Spinal cord (tissue), 10 donors: ENCODE results near the gene ALDH3B2. TPM values are rescaled to one million over a fixed set of nuclear protein-coding genes. Genes with fewer than 3 reads are reported as not detected.
"Not testable (repeated sequence)": the region's sequence is repeated elsewhere in the genome, so short reads cannot be mapped to it uniquely, and the experiment has no call there.

Experiments used
- DNase-seq, 6 donors: peaks; one replicate each; pipeline versions ENCODE4 v3.0.0 to v3.0.0-alpha.2; 2013 to 2015; ENCODE audit warnings: low spot score in 6 of 6, low read depth in 4 of 6
- H3K27ac ChIP-seq: one replicate; pipeline ENCODE4 v1.5.1; 2013; ENCODE audit warnings: low read depth, low read length, control low read depth
- H3K27me3 ChIP-seq: one replicate; pipeline ENCODE4 v1.6.1; 2013; ENCODE audit warnings: low read length; ENCODE audit not compliant: control insufficient read depth, insufficient read depth
- H3K36me3 ChIP-seq: one replicate; pipeline ENCODE4 v1.6.1; 2013; ENCODE audit warnings: low read length; ENCODE audit not compliant: control insufficient read depth, insufficient read depth
- H3K4me1 ChIP-seq: one replicate; pipeline ENCODE4 v1.6.1; 2013; ENCODE audit warnings: low read length; ENCODE audit not compliant: control insufficient read depth, insufficient read depth
- H3K4me3 ChIP-seq: one replicate; pipeline ENCODE4 v1.5.1; 2013; ENCODE audit warnings: low read depth, low read length, control low read depth
- H3K9me3 ChIP-seq: one replicate; pipeline ENCODE4 v1.6.1; 2013; ENCODE audit warnings: low read length; ENCODE audit not compliant: control insufficient read depth, insufficient read depth
- WGBS: methylation state at CpG from one replicate; pipeline ENCODE4 v1.1.5; 2013; ENCODE audit warnings: missing lambda C conversion rate; ENCODE audit not compliant: insufficient coverage; 5-methylcytosine and 5-hydroxymethylcytosine counted together
- long read RNA-seq, 4 donors: transcript quantifications; one replicate each; lab custom pipeline, GENCODE V29; 2026
- polyA plus RNA-seq, 2 donors: library from polyadenylated mRNA; unstranded; fragments of 120-200 nt; gene quantifications; one replicate each; pipeline ENCODE4 v1.2.1, GENCODE V29; 2013; ENCODE audit not compliant: insufficient read length in 2 of 2
- total RNA-seq, 2 donors: library from RNA; depleted of rRNA in 1 of 2; stranded (reverse); fragments of 120-200 nt in 1 of 2; fragments of >200 nt in 1 of 2; gene quantifications; one replicate each; pipeline versions ENCODE4 v1.2.3 to v1.2.4, GENCODE V29; 2013 to 2014
- donor health status: healthy.

ALDH3B2 gene
- total RNA-seq = not detected
- polyA plus RNA-seq = not detected
- long read RNA-seq, donor 1 = 0 reads
- long read RNA-seq, donor 2 = 0 reads
- long read RNA-seq, donor 3 = 0 reads
- long read RNA-seq, donor 4 = 0 reads

GRCh38 chr11:67674442-67674871 is at the start of gene ALDH3B2:
Gene ALDH3B2, minus strand, starts transcription at chr11:67674623. Its CDS starts 7,688 bp downstream, at chr11:67666935.
- no peak within 1 kb of the TSS for H3K27ac ChIP-seq
- no peaks in the 10 kb centered on the region for H3K36me3 ChIP-seq
- WGBS = 75% methylated on average over 7 of the region's 8 CpGs
- H3K4me3 ChIP-seq = no peak within 1 kb of the TSS
- DNase-seq = no peak
- H3K27me3 ChIP-seq = no peaks in the 10 kb centered on the region
- peaks cover 2% of the 10 kb centered on the region for H3K9me3 ChIP-seq
- no peaks in the 10 kb centered on the region for H3K4me1 ChIP-seq

GRCh38 chr11:67723036-67723435 is 48.6 kb upstream of the ALDH3B2 start:
- not testable (repeated sequence) for H3K27me3 ChIP-seq, H3K4me1 ChIP-seq, H3K9me3 ChIP-seq, DNase-seq, H3K27ac ChIP-seq, H3K4me3 ChIP-seq, H3K36me3 ChIP-seq
- 96% methylated on average over 4 of the region's 9 CpGs for WGBS

- not testable (repeated sequence) for H3K27me3 ChIP-seq, H3K4me1 ChIP-seq, H3K9me3 ChIP-seq, DNase-seq, H3K27ac ChIP-seq, H3K4me3 ChIP-seq, H3K36me3 ChIP-seq
- WGBS = 40% methylated on average over 3 of the region's 7 CpGs
These were observed 41.8 kb upstream of the ALDH3B2 start for GRCh38 chr11:67716226-67716625.

GRCh38 chr11:67715801-67716200 is 41.4 kb upstream of the ALDH3B2 start:
- H3K36me3 ChIP-seq = not testable (repeated sequence)

GRCh38 chr11:67713892-67714509 is 39.6 kb upstream of the ALDH3B2 start:
- not testable (repeated sequence) for H3K27me3 ChIP-seq, DNase-seq, H3K4me3 ChIP-seq, H3K36me3 ChIP-seq, H3K9me3 ChIP-seq, H3K4me1 ChIP-seq, H3K27ac ChIP-seq
- WGBS = 62% methylated on average over 2 of the region's 14 CpGs

More at GRCh38 chr11:67715801-67716200, 41.4 kb upstream of the ALDH3B2 start:
- not testable (repeated sequence) for H3K27me3 ChIP-seq, H3K4me3 ChIP-seq, H3K4me1 ChIP-seq, H3K9me3 ChIP-seq, DNase-seq, H3K27ac ChIP-seq
- no CpG with 5 or more reads among the region's 17 CpGs for WGBS

GRCh38 chr11:67711676-67712075 is 37.3 kb upstream of the ALDH3B2 start:
- not testable (repeated sequence) for H3K27me3 ChIP-seq, DNase-seq, H3K36me3 ChIP-seq, H3K9me3 ChIP-seq, H3K27ac ChIP-seq, H3K4me1 ChIP-seq, H3K4me3 ChIP-seq
- WGBS = under 1% methylated on average over 34 of the region's 46 CpGs

GRCh38 chr11:67711212-67711611 is 36.8 kb upstream of the ALDH3B2 start:
- H3K4me1 ChIP-seq, H3K27me3 ChIP-seq, H3K36me3 ChIP-seq, DNase-seq, H3K9me3 ChIP-seq, H3K27ac ChIP-seq: not testable (repeated sequence)
- 0% methylated on average over 16 of the region's 31 CpGs for WGBS
- H3K4me3 ChIP-seq = peak overlapping the region; percentile 12

- H3K4me1 ChIP-seq, H3K36me3 ChIP-seq, H3K27ac ChIP-seq, H3K9me3 ChIP-seq, H3K4me3 ChIP-seq, H3K27me3 ChIP-seq, DNase-seq: not testable (repeated sequence)
- WGBS = 95% methylated on average over 6 of the region's 11 CpGs
These were observed 35.4 kb upstream of the ALDH3B2 start for GRCh38 chr11:67709806-67710205.

- Histone ChIP-seq H3K36me3 (no peaks in the 10 kb centered on the region), H3K4me1 (no peaks in the 10 kb centered on the region), H3K27ac (no peak overlapping the region), H3K27me3 (no peaks in the 10 kb centered on the region), H3K9me3 (no peaks in the 10 kb centered on the region), H3K4me3 (no peak overlapping the region)
- 95% methylated on average over 2 of the region's 3 CpGs for WGBS
- DNase-seq = no peak
These were observed 30.8 kb upstream of the ALDH3B2 start for GRCh38 chr11:67705264-67705663.

- DNase-seq = peak in 1 of 6 donors; percentile 15
- Histone ChIP-seq H3K9me3 (no peaks in the 10 kb centered on the region), H3K27me3 (no peaks in the 10 kb centered on the region), H3K27ac (no peak overlapping the region), H3K36me3 (no peaks in the 10 kb centered on the region), H3K4me3 (no peak overlapping the region), H3K4me1 (no peaks in the 10 kb centered on the region)
- no CpG with 5 or more reads among the region's 7 CpGs for WGBS
These were observed 30.1 kb upstream of the ALDH3B2 start for GRCh38 chr11:67704524-67704923.
